Measurements from ENCODE around the gene PUS1.
"Not testable (repeated sequence)": the region's sequence is repeated elsewhere in the genome, so short reads cannot be mapped to it uniquely, and the experiment has no call there.

The PUS1 gene

GRCh38 chr12:131959116-131959515 is 30.0 kb downstream of the PUS1 start:
- H3K9ac ChIP-seq, result 0 out of 2 replicates have a peak overlapping the region, but pooled peaks have one; percentile 15
- peaks cover 39% of the 10 kb centered on the region for H3K36me3 ChIP-seq
- peaks cover 49% of the 10 kb centered on the region for H3K4me1 ChIP-seq
- no peak overlapping the region for H3K27ac ChIP-seq
- H3K4me3 ChIP-seq, result no peak overlapping the region
- TF ChIP-seq Cebpa-rat (IDR thresholded peaks at IDR 0.05), result no peak
- H4K20me1 ChIP-seq, result peaks cover 95% of the 10 kb centered on the region
- H3K9me3 ChIP-seq, result no peaks in the 10 kb centered on the region
- H3K4me2 ChIP-seq, result no peak overlapping the region
- H3K27me3 ChIP-seq, result no peaks in the 10 kb centered on the region

GRCh38 chr12:131959641-131960589 is 30.8 kb downstream of the PUS1 start:
- Histone ChIP-seq H3K4me3 (no peak overlapping the region), H3K27me3 (no peaks in the 10 kb centered on the region), H3K4me1 (peaks cover 52% of the 10 kb centered on the region), H3K9ac (0 out of 2 replicates have a peak overlapping the region, but pooled peaks have one; percentile 19), H3K4me2 (no peak overlapping the region), H4K20me1 (peaks cover 95% of the 10 kb centered on the region), H3K9me3 (no peaks in the 10 kb centered on the region), H3K27ac (no peak overlapping the region), H3K36me3 (peaks cover 44% of the 10 kb centered on the region)
- TF ChIP-seq Cebpa-rat (IDR thresholded peaks at IDR 0.05), result no peak

GRCh38 chr12:131960590-131961325 is 31.7 kb downstream of the PUS1 start:
- H3K27me3 ChIP-seq, H3K4me3 ChIP-seq, H3K9me3 ChIP-seq, H3K27ac ChIP-seq, H3K4me2 ChIP-seq, H3K9ac ChIP-seq: not testable (repeated sequence)
- Histone ChIP-seq H4K20me1 (peaks cover 95% of the 10 kb centered on the region), H3K4me1 (peaks cover 50% of the 10 kb centered on the region), H3K36me3 (peaks cover 52% of the 10 kb centered on the region)

GRCh38 chr12:131961328-131961727 is 32.3 kb downstream of the PUS1 start:
- Histone ChIP-seq H4K20me1 (peaks cover 95% of the 10 kb centered on the region), H3K4me2 (0 out of 2 replicates have a peak overlapping the region, but pooled peaks have one; percentile 53), H3K4me1 (peaks cover 46% of the 10 kb centered on the region), H3K36me3 (peaks cover 58% of the 10 kb centered on the region)
- not testable (repeated sequence) for H3K27ac ChIP-seq, H3K9ac ChIP-seq, H3K27me3 ChIP-seq, H3K9me3 ChIP-seq, H3K4me3 ChIP-seq

- peaks cover 95% of the 10 kb centered on the region for H4K20me1 ChIP-seq
- H3K36me3 ChIP-seq, result peaks cover 66% of the 10 kb centered on the region
- no peak overlapping the region for H3K9ac ChIP-seq
- H3K4me1 ChIP-seq, result peaks cover 46% of the 10 kb centered on the region
- no peak for TF ChIP-seq Cebpa-rat (IDR thresholded peaks at IDR 0.05)
- no peaks in the 10 kb centered on the region for H3K9me3 ChIP-seq
- H3K4me3 ChIP-seq, result no peak overlapping the region
- H3K27ac ChIP-seq, result no peak overlapping the region; the same call in 1 of the 2 replicates
- peak overlapping the region; percentile 53 for H3K4me2 ChIP-seq
- H3K27me3 ChIP-seq, result no peaks in the 10 kb centered on the region
Measured at GRCh38 chr12:131962069-131962468, 33.0 kb downstream of the PUS1 start.

- Histone ChIP-seq H3K9me3 (no peaks in the 10 kb centered on the region), H3K27ac (no peak overlapping the region), H3K4me1 (peaks cover 35% of the 10 kb centered on the region), H3K27me3 (no peaks in the 10 kb centered on the region), H3K9ac (no peak overlapping the region), H3K4me2 (no peak overlapping the region), H3K36me3 (peaks cover 70% of the 10 kb centered on the region), H3K4me3 (no peak overlapping the region), H4K20me1 (peaks cover 95% of the 10 kb centered on the region)
- TF ChIP-seq Cebpa-rat (IDR thresholded peaks at IDR 0.05), result no peak
Measured at GRCh38 chr12:131963381-131963780, 34.3 kb downstream of the PUS1 start.

- Histone ChIP-seq H3K9me3 (no peaks in the 10 kb centered on the region), H3K9ac (no peak overlapping the region), H3K4me1 (peaks cover 19% of the 10 kb centered on the region), H3K36me3 (peaks cover 64% of the 10 kb centered on the region), H3K4me2 (no peak overlapping the region), H4K20me1 (peaks cover 95% of the 10 kb centered on the region), H3K27ac (no peak overlapping the region), H3K4me3 (no peak overlapping the region), H3K27me3 (no peaks in the 10 kb centered on the region)
- TF ChIP-seq Cebpa-rat (IDR thresholded peaks at IDR 0.05), result no peak
Measured at GRCh38 chr12:131965073-131965472, 36.0 kb downstream of the PUS1 start.

GRCh38 chr12:131971226-131971625 is 42.1 kb downstream of the PUS1 start:
- no peak overlapping the region for H3K27ac ChIP-seq
- TF ChIP-seq Cebpa-rat (IDR thresholded peaks at IDR 0.05), result no peak
- H3K36me3 ChIP-seq, result peaks cover 50% of the 10 kb centered on the region
- H3K4me1 ChIP-seq, result no peaks in the 10 kb centered on the region
- H3K9me3 ChIP-seq, result no peaks in the 10 kb centered on the region
- H3K4me3 ChIP-seq, result no peak overlapping the region
- H3K9ac ChIP-seq, result no peak overlapping the region
- no peak overlapping the region for H3K4me2 ChIP-seq
- peaks cover 99% of the 10 kb centered on the region for H4K20me1 ChIP-seq
- H3K27me3 ChIP-seq, result no peaks in the 10 kb centered on the region

GRCh38 chr12:131975228-131975627 is 46.2 kb downstream of the PUS1 start:
- peaks cover 62% of the 10 kb centered on the region for H3K36me3 ChIP-seq
- peaks cover 99% of the 10 kb centered on the region for H4K20me1 ChIP-seq
- no peak overlapping the region for H3K4me3 ChIP-seq
- H3K27me3 ChIP-seq, result no peaks in the 10 kb centered on the region
- no peaks in the 10 kb centered on the region for H3K4me1 ChIP-seq
- no peak overlapping the region for H3K27ac ChIP-seq
- no peaks in the 10 kb centered on the region for H3K9me3 ChIP-seq
- no peak overlapping the region for H3K4me2 ChIP-seq
- no peak overlapping the region for H3K9ac ChIP-seq
- no peak for TF ChIP-seq Cebpa-rat (IDR thresholded peaks at IDR 0.05)

- H3K36me3 ChIP-seq, result peaks cover 84% of the 10 kb centered on the region
- no peaks in the 10 kb centered on the region for H3K9me3 ChIP-seq
- no peak for TF ChIP-seq Cebpa-rat (IDR thresholded peaks at IDR 0.05)
Measured at GRCh38 chr12:131979606-131980005, 50.5 kb downstream of the PUS1 start.

More at GRCh38 chr12:131979606-131980005, 50.5 kb downstream of the PUS1 start:
- Histone ChIP-seq H3K4me2 (no peak overlapping the region), H3K4me1 (peaks cover 10% of the 10 kb centered on the region), H3K9ac (no peak overlapping the region), H3K4me3 (no peak overlapping the region), H3K27ac (no peak overlapping the region), H3K27me3 (no peaks in the 10 kb centered on the region), H4K20me1 (peaks cover 96% of the 10 kb centered on the region)

Measured in BLaER1 (cell line).